Heart right ventricle (tissue), 16 donors: ENCODE results near the gene CCL27. TPM values are rescaled to one million over a fixed set of nuclear protein-coding genes. Genes with fewer than 3 reads are reported as not detected.
A peak's percentile ranks its signal among the peaks of the same experiment; 100 is the strongest.

Source experiments
- ATAC-seq, 8 donors: fragments of 200-7000 bp; cut with Tn5 transposase; one replicate each; pipeline ENCODE4 v1.9.1; 2020; ENCODE audit warnings: mild to moderate bottlenecking in 8 of 8, moderate library complexity in 8 of 8, moderate number of reproducible peaks in 1 of 8
- DNase-seq, 2 donors: peaks; one replicate each; pipeline ENCODE4 v3.0.0-alpha.2; 2020
- H3K27ac ChIP-seq, 10 donors: fragments of 200-600 bp; sonication (generic) in 2 of 10; one replicate each; pipeline versions ENCODE4 v1.5.0 to v1.8.0; 2020 to 2022; ENCODE audit warnings: mild to moderate bottlenecking in 3 of 10
- H3K27me3 ChIP-seq, 7 donors: fragments of 200-600 bp; one replicate each; pipeline ENCODE4 v1.8.0; 2021 to 2022; ENCODE audit warnings: mild to moderate bottlenecking in 2 of 7
- H3K36me3 ChIP-seq, 9 donors: fragments of 200-600 bp; sonication (generic) in 1 of 9; one replicate each; pipeline versions ENCODE4 v1.5.0 to v1.8.0; 2020 to 2022; ENCODE audit warnings: mild to moderate bottlenecking in 2 of 9
- H3K4me1 ChIP-seq, 9 donors: fragments of 200-600 bp; sonication (generic) in 1 of 9; one replicate each; pipeline versions ENCODE4 v1.5.0 to v1.8.0; 2020 to 2022; ENCODE audit warnings: mild to moderate bottlenecking in 4 of 9
- H3K4me3 ChIP-seq, 10 donors: fragments of 200-600 bp; sonication (generic) in 2 of 10; one replicate each; pipeline versions ENCODE4 v1.5.0 to v1.8.0; 2020 to 2022; ENCODE audit warnings: mild to moderate bottlenecking in 7 of 10, moderate library complexity in 2 of 10
- H3K9me3 ChIP-seq, 11 donors: fragments of 200-600 bp in 10 of 11; sonication (generic) in 2 of 11; one replicate each; pipeline versions ENCODE4 v1.5.0 to v1.8.0; 2013 to 2022; ENCODE audit warnings: mild to moderate bottlenecking in 2 of 11, control low read depth in 1 of 11, moderate library complexity in 1 of 11
- WGBS, 2 donors: extraction: QIAGEN DNeasy Blood & Tissue Kit; methylation state at CpG; one replicate each; pipeline ENCODE4 v1.1.7; 2013; ENCODE audit warnings: inconsistent platforms in 1 of 2; 5-methylcytosine and 5-hydroxymethylcytosine counted together
- intact Hi-C, 10 donors: fragments of 100-400 bp; cut with DNase I; formaldehyde crosslinking; loops; one replicate each; pipeline versions ENCODE4 v1.11.1 to v1.14.2; 2022
- polyA plus RNA-seq, 2 donors: library from polyadenylated mRNA; stranded (reverse); fragments of 200-250 nt; gene quantifications; one replicate each; pipeline ENCODE4 v1.2.3, GENCODE V29; 2013
- total RNA-seq, 10 donors: library from RNA; stranded (reverse); fragmentation: NEBNext Ultra II Directional in 3 of 10; extraction: Animal tissue kit (Norgen Biotek cat#: 25700) in 3 of 10; gene quantifications; one replicate each; pipeline versions ENCODE4 v1.2.1 to v1.2.4, GENCODE V29; 2021 to 2023
- TF ChIP-seq, protein P1 (sequence below), 9 donors: fragments of 200-600 bp; sonication (generic) in 2 of 9; IDR thresholded peaks; one replicate each; pipeline versions ENCODE4 v1.5.0 to v1.8.0; 2021 to 2022; ENCODE audit warnings: antibody characterized with exemption in 9 of 9, mild to moderate bottlenecking in 5 of 9, moderate library complexity in 1 of 9
- donor health status: Arrhythmogenic right ventricular cardiomyopathy.
- donor health status: ischemic (EF 13 %, LVEDD 7.1; RV severe dilation, severe dysfunction).
- donor health status: healthy with polysubstance abuse.
- donor health status: DM: no; HTN: yes; CAD: no.
- donor health status: DM: no; HTN: no; CAD: no.
- donor health status: ischemic (EF 25% LVEDD 6.9; RV normal size, moderate dysfunction).
- donor health status: ischemic (EF 25% LVEDD 5.7; RV mildly dilated, moderate dysfunction).
- donor health status: healthy.
- donor health status: DM: yes; HTN: yes; CAD: no.
- donor health status: Ischemic cardiomyopathy.
- donor health status: ischemic (EF 35%, LVEDD 5.7; RV mildly dilated, moderate dysfunction).
- donor health status: nonischemic (EF 11% LVEDD 7.7; RV severe dilation, severe dysfunction).
- donor health status: DM: yes; HTN: yes; CAD: no.
- donor health status: PGD.
- donor health status: ischemic (EF 29% LVEDD 5.4; RV normal size, mild dysfunction).
- donor health status: nonischemic (EF 23%, LVEDD 6.1; RV moderate dilation, normal function).

The CCL27 gene
- total and polyA plus RNA-seq, 12 donors, result 0.44 to 0.45 TPM; not detected in 10

DNA sequence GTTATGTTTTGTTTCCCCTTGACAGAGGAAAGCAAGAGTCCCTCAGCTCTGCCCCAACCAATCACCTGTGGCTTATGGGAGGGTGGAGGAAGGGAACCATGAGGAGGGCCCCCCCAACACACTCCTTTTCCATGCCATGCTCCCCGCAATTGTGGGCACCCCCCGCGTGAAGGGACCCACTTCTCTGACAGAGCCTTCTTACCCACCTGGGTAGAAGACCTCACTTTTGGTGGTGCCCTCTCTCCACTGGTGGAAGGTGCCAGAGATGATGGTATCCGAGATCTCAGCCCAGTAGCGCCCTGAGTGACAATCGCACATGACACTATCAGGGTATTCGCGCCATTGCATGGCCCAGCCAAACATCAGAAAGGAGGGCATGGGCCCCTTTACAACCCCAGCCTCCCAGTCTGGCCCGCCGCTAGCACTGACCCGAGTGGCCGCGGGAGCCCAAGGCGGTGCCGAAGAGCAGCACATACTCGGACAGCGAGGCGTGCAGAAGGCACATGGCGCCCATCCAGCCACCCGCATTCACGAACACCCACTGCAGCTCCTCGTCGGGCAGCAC lies 25.6 kb downstream of the CCL27 start:
- Histone ChIP-seq H3K27me3 (no peaks in the 10 kb centered on the region), H3K27ac (peak overlapping the region; percentile 66 to 96 (median 88)), H3K4me1 (peaks cover 5 to 38% (median 27%) of the 10 kb centered on the region in 9 donors), H3K36me3 (peaks cover 0 to 12% (median 0%) of the 10 kb centered on the region in 9 donors), H3K4me3 (peak overlapping the region; percentile 67 to 88 (median 76)), H3K9me3 (no peaks in the 10 kb centered on the region)
- WGBS, 2 donors, result 9 to 10% methylated on average over 23 of the region's 23 CpGs
- intact Hi-C loops, result no loop called here
- ATAC-seq (peak in 3 of 8 donors; percentile 11 to 28 (median 14)), DNase-seq (no peak)
- TF ChIP-seq, protein P1, sequence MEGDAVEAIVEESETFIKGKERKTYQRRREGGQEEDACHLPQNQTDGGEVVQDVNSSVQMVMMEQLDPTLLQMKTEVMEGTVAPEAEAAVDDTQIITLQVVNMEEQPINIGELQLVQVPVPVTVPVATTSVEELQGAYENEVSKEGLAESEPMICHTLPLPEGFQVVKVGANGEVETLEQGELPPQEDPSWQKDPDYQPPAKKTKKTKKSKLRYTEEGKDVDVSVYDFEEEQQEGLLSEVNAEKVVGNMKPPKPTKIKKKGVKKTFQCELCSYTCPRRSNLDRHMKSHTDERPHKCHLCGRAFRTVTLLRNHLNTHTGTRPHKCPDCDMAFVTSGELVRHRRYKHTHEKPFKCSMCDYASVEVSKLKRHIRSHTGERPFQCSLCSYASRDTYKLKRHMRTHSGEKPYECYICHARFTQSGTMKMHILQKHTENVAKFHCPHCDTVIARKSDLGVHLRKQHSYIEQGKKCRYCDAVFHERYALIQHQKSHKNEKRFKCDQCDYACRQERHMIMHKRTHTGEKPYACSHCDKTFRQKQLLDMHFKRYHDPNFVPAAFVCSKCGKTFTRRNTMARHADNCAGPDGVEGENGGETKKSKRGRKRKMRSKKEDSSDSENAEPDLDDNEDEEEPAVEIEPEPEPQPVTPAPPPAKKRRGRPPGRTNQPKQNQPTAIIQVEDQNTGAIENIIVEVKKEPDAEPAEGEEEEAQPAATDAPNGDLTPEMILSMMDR (IDR thresholded peaks at IDR 0.05), result no peak

DNA sequence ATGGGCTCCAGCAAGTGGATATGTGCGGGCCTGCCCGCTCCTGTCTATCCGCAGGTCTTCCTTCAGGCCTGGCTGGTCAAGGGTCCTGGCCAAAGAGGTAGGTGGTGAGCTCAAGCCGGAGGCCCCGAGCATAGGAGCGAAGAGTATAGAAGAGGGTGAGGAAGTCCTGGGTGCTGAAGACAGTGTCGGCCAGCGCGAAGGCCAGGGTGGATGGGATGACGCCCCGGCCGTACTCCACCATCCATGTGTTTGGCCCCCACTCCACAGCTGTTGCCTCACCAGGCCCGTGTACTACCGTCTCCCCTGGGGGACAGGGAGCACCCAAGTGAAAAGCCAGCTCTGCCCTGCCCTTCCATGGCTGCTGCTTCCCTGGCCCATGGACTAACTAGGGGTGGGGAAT lies 26.9 kb downstream of the CCL27 start:
- ATAC-seq (no peak), DNase-seq (no peak)
- Histone ChIP-seq H3K27me3 (peaks cover 0 to 5% (median 0%) of the 10 kb centered on the region in 7 donors), H3K4me3 (no peak overlapping the region), H3K36me3 (peaks cover 0 to 12% (median 0%) of the 10 kb centered on the region in 9 donors), H3K9me3 (no peaks in the 10 kb centered on the region), H3K4me1 (peaks cover 5 to 38% (median 27%) of the 10 kb centered on the region in 9 donors), H3K27ac (no peak overlapping the region)
- intact Hi-C loops, result loop anchor here in 4 of 10 donors (2.0 kb wide), 1 partner anchor 23 kb away; the partner anchor contains the start of gene RPP25L (in 4 of the 4)
- WGBS, 2 donors, result 92 to 95% methylated on average over 14 of the region's 14 CpGs
- TF ChIP-seq, protein P1 (IDR thresholded peaks at IDR 0.05), result no peak

DNA sequence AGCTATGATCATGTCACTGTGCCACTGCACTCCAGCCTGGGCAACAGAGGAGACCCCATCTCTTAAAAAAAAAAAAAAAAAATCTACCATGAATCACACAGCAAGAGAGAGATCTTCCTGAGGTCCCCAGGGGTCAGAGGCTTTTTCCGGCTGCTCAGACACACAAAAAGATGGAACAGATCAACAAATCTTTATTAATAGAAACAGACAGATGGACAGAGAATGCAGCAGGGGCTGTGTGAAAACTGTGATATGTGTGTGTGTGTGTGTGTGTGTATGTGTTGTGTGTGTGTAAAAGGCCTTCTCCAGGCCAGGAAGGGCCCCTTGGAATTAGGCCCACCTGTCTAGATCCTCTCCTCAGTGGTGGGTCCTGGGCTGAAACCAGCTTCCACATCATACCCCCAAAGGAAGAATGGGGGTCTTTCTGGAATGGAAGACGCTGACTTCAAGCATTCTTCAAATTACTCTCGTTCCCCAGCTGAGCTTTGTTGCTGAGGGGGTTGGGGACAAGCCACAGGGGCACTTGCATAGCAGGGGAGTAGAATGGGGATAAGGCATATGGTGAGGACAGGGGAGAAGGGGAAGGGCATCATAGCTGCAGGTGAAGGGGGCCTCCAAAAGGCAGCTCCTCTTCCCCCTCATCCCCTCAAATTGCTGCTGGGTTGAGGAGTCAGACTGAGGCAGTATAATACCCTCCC lies 27.8 kb downstream of the CCL27 start:
- no peak overlapping the region for H3K27ac ChIP-seq
- no peak for DNase-seq
- ATAC-seq, result no peak
- WGBS, 2 donors, result 74 to 76% methylated on average over 3 of the region's 3 CpGs
- peaks cover 5 to 38% (median 27%) of the 10 kb centered on the region in 9 donors for H3K4me1 ChIP-seq
- TF ChIP-seq, protein P1 (IDR thresholded peaks at IDR 0.05), result no peak
- peaks cover 0 to 12% (median 0%) of the 10 kb centered on the region in 9 donors for H3K36me3 ChIP-seq
- no peak overlapping the region for H3K4me3 ChIP-seq
- intact Hi-C loops, result loop anchor here in 5 of 10 donors (1.0 to 2.0 kb wide), 2 partner anchors 22 kb away; partner anchors contain the start of gene RPP25L (in 5 of the 5)
- H3K9me3 ChIP-seq, result no peaks in the 10 kb centered on the region
- peaks cover 0 to 14% (median 5%) of the 10 kb centered on the region in 7 donors for H3K27me3 ChIP-seq

DNA sequence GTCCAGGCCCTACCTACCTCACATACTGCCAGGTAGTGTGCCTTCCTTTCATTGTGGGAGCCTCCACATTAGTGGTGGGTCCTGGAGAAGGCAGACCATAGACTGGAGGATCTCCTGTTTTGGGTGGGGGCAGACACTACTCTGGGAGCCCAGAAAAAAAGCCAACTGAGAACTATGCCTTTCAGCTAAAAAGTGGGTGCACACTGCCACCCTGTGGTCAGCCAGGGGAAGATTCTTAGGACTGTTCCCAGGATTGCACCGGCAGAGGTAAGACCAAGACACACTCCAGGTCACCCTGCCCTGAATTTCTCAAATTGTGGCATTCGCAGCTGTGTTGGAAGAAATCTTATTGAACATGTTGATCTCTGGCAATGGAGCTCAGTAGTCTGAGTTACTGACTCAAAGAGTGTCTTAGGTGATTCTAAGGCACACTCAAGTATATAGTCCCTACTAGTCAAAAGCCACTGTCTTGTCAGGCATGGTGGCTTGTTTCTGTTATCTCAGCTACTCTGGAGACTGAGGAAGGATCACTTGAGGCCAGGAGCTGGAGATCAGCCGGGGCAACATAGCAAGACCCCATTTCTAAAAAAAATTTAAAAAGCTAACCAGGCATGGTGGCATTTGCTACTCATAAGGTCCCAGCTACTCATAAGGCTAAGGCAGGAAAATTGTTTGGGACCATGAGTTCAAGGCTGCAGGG lies 28.5 kb downstream of the CCL27 start:
- TF ChIP-seq, protein P1 (IDR thresholded peaks at IDR 0.05), result peak; percentile 75 to 91 (median 86)
- H3K4me3 ChIP-seq, result no peak overlapping the region
- no peaks in the 10 kb centered on the region for H3K9me3 ChIP-seq
- peaks cover 0 to 12% (median 0%) of the 10 kb centered on the region in 9 donors for H3K36me3 ChIP-seq
- 20 to 23% methylated on average over 3 of the region's 3 CpGs for WGBS, 2 donors
- peaks cover 0 to 21% (median 11%) of the 10 kb centered on the region in 7 donors for H3K27me3 ChIP-seq
- no peak overlapping the region for H3K27ac ChIP-seq
- peaks cover 5 to 42% (median 27%) of the 10 kb centered on the region in 9 donors for H3K4me1 ChIP-seq
- peak in 5 of 8 donors; percentile 8 to 36 (median 24) for ATAC-seq
- peak; percentile 61 to 64 for DNase-seq
- intact Hi-C loops, result loop anchor here in 7 of 10 donors (1.0 to 2.0 kb wide), 3 partner anchors 19 to 22 kb away; partner anchors contain the start of gene RPP25L (in 6 of the 7)
